Sigmoid colon (tissue), 7 donors: ENCODE measurements around the gene ELK1. TPM values are rescaled to one million over a fixed set of nuclear protein-coding genes. Genes with fewer than 3 reads are reported as not detected.

Experiments
- DNase-seq: peaks from one replicate; pipeline ENCODE4 v3.0.0-alpha.2; 2019
- H3K27ac ChIP-seq, 4 donors: fragments of 200-600 bp; sonication (generic); one replicate each; pipeline ENCODE4 v1.5.1; 2016 to 2019; ENCODE audit warnings: mild to moderate bottlenecking in 1 of 4
- H3K27me3 ChIP-seq, 3 donors: fragments of 200-600 bp; sonication (generic); one replicate each; pipeline ENCODE4 v1.5.1; 2019; ENCODE audit warnings: mild to moderate bottlenecking in 1 of 3
- H3K36me3 ChIP-seq, 4 donors: fragments of 200-600 bp; sonication (generic); one replicate each; pipeline ENCODE4 v1.5.1; 2016 to 2019
- H3K4me1 ChIP-seq, 4 donors: fragments of 200-600 bp; sonication (generic); one replicate each; pipeline ENCODE4 v1.5.1; 2017 to 2019
- H3K4me3 ChIP-seq, 4 donors: fragments of 200-600 bp; sonication (generic); one replicate each; pipeline ENCODE4 v1.5.1; 2017 to 2019; ENCODE audit warnings: mild to moderate bottlenecking in 2 of 4, moderate library complexity in 1 of 4
- H3K9me3 ChIP-seq, 4 donors: fragments of 200-600 bp in 3 of 4; sonication (generic) in 3 of 4; one replicate each; pipeline versions ENCODE4 v1.5.1 to v1.6.1; 2013 to 2019
- EP300 ChIP-seq, 4 donors: sonication (generic); formaldehyde crosslinking; IDR thresholded peaks; one replicate each; pipeline ENCODE4 v1.6.1; 2017; ENCODE audit warnings: antibody characterized with exemption in 4 of 4
- POLR2A ChIP-seq, 2 donors: fragments of 450-650 bp; IDR thresholded peaks; one replicate each; pipeline ENCODE4 v1.6.1; 2016; ENCODE audit warnings: antibody characterized with exemption in 2 of 2, mild to moderate bottlenecking in 2 of 2, moderate library complexity in 2 of 2
- POLR2AphosphoS5 ChIP-seq, 4 donors: sonication (generic); formaldehyde crosslinking; IDR thresholded peaks; one replicate each; pipeline ENCODE4 v1.6.1; 2017; ENCODE audit warnings: antibody characterized with exemption in 4 of 4
- WGBS, 2 donors: extraction: QIAGEN DNeasy Blood & Tissue Kit; methylation state at CpG; one replicate each; pipeline ENCODE4 v1.1.7; 2013; 5-methylcytosine and 5-hydroxymethylcytosine counted together
- intact Hi-C: fragments of 100-400 bp; cut with DNase I; formaldehyde crosslinking; loops from one replicate; pipeline ENCODE4 v1.15.1; 2023
- polyA plus RNA-seq, 3 donors: library from polyadenylated mRNA; stranded (reverse); fragments of 200-250 nt; gene quantifications; one replicate each; pipeline ENCODE4 v1.2.3, GENCODE V29; 2013
- small RNA-seq, 3 donors: library from RNA; depleted of rRNA; stranded (forward); fragments of <200 nt; gene quantifications; one replicate each; pipeline ENCODE3, GENCODE V24; 2016
- total RNA-seq, 4 donors: library from RNA; depleted of rRNA; stranded (reverse); fragments of >200 nt; gene quantifications; one replicate each; pipeline ENCODE4 v1.1.0, GENCODE V29; 2016
- TF ChIP-seq, protein P1 (sequence below), 4 experiments: fragments of 450-650 bp in 3 of 4; fragments of 200-600 bp in 1 of 4; IDR thresholded peaks; one replicate each; pipeline ENCODE4 v1.5.1; 2016 to 2019; ENCODE audit warnings: antibody characterized with exemption in 4 of 4, mild to moderate bottlenecking in 3 of 4, moderate library complexity in 2 of 4
- donor health status: healthy with polysubstance abuse.
- donor health status: Bipolar disorder and iron deficiency.
- donor health status: healthy.

ELK1 gene
- total and polyA plus RNA-seq, 7 donors: 12.1 to 22.3 (median 17.2) TPM

DNA sequence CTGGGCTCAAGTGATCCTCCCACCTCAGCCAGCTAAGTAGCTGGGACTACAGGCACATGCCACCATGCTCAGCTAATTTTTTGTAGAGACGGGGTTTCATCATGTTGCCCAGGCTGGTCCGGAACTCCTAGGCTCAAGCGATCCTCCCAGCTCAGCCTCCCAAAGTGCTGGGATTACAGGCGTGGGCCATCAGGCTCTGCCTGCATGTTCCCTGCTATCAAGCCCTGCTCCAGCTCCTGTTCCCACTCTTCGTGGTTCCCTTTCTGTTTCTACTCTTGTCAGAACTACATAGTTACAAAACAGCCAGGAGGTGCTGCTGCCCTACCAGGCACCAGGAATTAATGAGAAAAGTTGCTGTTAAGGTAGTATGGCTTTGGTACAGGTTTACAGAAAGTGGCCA, 59.4 kb downstream of the ELK1 start:
- no peak for DNase-seq
- intact Hi-C loops: no loop called here
- no peaks in the 10 kb centered on the region for H3K9me3 ChIP-seq
- H3K27ac ChIP-seq: no peak overlapping the region
- H3K36me3 ChIP-seq: no peaks in the 10 kb centered on the region
- 82 to 88% methylated on average over 5 of the region's 5 CpGs for WGBS, 2 donors
- H3K4me3 ChIP-seq: no peak overlapping the region
- TF ChIP-seq, protein P1, sequence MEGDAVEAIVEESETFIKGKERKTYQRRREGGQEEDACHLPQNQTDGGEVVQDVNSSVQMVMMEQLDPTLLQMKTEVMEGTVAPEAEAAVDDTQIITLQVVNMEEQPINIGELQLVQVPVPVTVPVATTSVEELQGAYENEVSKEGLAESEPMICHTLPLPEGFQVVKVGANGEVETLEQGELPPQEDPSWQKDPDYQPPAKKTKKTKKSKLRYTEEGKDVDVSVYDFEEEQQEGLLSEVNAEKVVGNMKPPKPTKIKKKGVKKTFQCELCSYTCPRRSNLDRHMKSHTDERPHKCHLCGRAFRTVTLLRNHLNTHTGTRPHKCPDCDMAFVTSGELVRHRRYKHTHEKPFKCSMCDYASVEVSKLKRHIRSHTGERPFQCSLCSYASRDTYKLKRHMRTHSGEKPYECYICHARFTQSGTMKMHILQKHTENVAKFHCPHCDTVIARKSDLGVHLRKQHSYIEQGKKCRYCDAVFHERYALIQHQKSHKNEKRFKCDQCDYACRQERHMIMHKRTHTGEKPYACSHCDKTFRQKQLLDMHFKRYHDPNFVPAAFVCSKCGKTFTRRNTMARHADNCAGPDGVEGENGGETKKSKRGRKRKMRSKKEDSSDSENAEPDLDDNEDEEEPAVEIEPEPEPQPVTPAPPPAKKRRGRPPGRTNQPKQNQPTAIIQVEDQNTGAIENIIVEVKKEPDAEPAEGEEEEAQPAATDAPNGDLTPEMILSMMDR (IDR thresholded peaks at IDR 0.05): no peak
- TF ChIP-seq EP300 (IDR thresholded peaks at IDR 0.05) (no peak), POLR2AphosphoS5 (IDR thresholded peaks at IDR 0.05) (no peak), POLR2A (IDR thresholded peaks at IDR 0.05) (no peak)
- no peaks in the 10 kb centered on the region for H3K27me3 ChIP-seq
- no peaks in the 10 kb centered on the region for H3K4me1 ChIP-seq

DNA sequence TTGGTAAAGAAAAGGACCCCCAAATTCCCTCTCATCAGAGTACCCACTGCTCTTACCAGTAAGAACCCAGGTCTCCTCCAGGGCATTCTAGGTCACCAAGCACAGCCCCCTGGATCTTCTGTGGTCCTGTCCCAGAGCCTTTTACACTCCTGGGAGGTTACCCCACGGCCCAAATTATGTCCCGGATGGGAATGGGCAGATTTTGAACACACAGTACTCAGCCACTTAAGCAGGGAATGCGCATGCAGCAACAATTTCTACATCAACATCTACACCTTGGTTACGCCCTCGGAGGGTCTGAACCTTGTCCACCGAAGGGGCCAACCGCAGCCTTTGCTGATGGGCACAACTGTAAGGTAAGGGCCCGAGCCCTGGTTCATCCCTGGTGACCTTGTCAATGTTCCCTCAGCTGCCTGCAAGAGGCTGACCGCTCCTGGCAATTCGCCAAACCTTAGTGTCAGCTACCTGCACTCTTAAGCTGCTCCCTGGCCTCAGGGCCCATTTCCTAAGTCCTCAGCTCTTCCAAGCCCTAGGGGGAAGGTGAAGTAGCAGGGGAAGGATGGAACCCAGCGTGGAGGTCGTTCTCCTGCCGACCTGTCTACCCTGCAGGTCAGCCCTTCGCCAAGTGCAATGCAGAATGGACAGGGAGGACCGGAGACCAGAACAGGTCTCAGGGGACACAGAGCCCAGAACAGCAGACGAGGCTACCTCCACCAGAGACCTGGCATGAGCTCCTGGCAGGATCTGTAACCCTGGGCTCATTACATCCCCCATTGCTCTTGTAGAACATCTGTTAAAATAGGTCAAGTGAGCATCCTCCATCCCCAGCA, 62.2 kb downstream of the ELK1 start:
- no peak overlapping the region for H3K27ac ChIP-seq
- H3K9me3 ChIP-seq: no peaks in the 10 kb centered on the region
- no peak for DNase-seq
- TF ChIP-seq, protein P1 (IDR thresholded peaks at IDR 0.05): no peak
- no peak for TF ChIP-seq POLR2AphosphoS5 (IDR thresholded peaks at IDR 0.05)
- TF ChIP-seq EP300 (IDR thresholded peaks at IDR 0.05): no peak
- no peak for TF ChIP-seq POLR2A (IDR thresholded peaks at IDR 0.05)
- no peaks in the 10 kb centered on the region for H3K27me3 ChIP-seq
- H3K4me3 ChIP-seq: no peak overlapping the region
- H3K4me1 ChIP-seq: peaks cover 0 to 5% (median 1%) of the 10 kb centered on the region in 4 donors
- no peaks in the 10 kb centered on the region for H3K36me3 ChIP-seq
- WGBS, 2 donors: 83 to 84% methylated on average over 16 of the region's 16 CpGs
- intact Hi-C loops: no loop called here

DNA sequence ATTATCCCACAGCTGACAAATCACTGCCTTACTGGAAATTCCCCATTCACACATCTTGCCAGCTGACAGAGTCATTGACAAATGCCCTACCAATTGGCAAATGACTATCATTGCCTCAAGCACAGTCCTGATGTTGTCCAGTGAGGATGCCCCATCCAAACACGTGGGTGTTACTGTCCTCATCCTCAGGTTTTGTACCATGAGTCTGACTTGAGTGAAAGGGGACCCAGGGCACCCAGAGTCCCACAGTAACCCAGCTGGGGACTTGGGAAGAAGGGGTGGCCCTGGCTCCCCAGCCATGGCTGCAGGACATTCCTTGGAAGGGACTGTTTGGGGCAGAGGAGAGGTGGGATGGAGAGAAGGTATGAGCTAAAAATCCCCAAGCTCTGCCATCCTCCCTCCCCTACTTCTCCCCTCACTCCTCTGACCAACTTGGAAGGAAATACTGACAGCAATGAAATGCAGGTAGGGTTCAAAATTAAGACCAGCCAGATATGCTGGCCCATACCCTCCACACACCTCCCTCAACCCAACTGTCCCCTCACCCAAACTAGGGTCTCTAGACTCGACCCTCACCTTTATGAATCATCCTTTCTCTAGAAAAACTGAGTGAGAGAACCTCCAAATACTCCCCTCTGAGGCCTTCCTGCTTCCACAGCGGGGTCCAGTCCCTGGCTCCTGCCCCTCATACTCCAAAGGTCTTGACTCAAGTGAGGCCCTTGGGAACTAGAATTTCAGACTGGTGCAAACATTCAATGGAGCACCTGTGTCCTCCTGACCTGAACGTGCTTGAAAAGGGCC, 63.1 kb downstream of the ELK1 start:
- no peak for DNase-seq
- H3K4me3 ChIP-seq: no peak overlapping the region
- H3K4me1 ChIP-seq: peaks cover 0 to 6% (median 2%) of the 10 kb centered on the region in 4 donors
- intact Hi-C loops: no loop called here
- H3K27ac ChIP-seq: no peak overlapping the region
- H3K9me3 ChIP-seq: no peaks in the 10 kb centered on the region
- TF ChIP-seq, protein P1 (IDR thresholded peaks at IDR 0.05): no peak
- no peak for TF ChIP-seq POLR2AphosphoS5 (IDR thresholded peaks at IDR 0.05)
- no peak for TF ChIP-seq EP300 (IDR thresholded peaks at IDR 0.05)
- no peak for TF ChIP-seq POLR2A (IDR thresholded peaks at IDR 0.05)
- 57 to 59% methylated on average over 4 of the region's 4 CpGs for WGBS, 2 donors
- H3K27me3 ChIP-seq: no peaks in the 10 kb centered on the region
- H3K36me3 ChIP-seq: no peaks in the 10 kb centered on the region

DNA sequence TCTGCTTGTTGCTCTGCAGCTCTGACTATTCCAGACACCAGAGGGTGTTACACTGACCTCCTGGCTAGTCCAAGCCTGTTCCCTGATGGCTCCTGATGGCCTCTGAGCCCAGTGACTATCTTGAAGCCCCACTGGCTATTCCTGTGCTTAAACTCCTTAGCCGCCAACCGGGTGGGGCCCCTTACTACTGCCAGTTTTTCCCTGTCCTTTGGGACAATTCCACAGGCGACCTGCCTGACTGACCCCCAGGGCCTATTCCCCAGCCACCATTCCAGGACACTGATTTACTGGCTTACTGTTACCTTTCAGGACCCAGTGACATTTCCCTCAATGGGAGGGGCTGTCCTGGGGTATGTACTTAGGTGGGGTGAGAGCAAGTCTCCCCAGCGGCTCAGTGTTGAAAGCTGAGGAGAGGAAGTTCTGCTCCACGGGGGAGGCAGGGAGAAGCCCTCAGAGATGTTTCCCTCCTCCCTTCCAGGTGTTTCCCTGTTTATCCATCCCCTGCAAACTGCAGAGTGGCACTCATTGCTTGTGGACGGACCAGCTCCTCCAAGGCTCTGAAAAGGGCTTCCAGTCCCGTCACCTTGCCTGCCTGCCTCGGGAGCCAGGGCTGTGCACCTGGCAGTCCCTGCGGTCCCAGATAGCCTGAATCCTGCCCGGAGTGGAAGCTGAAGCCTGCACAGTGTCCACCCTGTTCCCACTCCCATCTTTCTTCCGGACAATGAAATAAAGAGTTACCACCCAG, 64.1 kb downstream of the ELK1 start:
- 82 to 85% methylated on average over 11 of the region's 11 CpGs for WGBS, 2 donors

More for the DNA sequence above, 64.1 kb downstream of the ELK1 start:
- no peak for DNase-seq
- intact Hi-C loops: no loop called here
- Histone ChIP-seq H3K36me3 (no peaks in the 10 kb centered on the region), H3K27me3 (no peaks in the 10 kb centered on the region), H3K27ac (no peak overlapping the region), H3K9me3 (no peaks in the 10 kb centered on the region), H3K4me1 (peaks cover 0 to 11% (median 4%) of the 10 kb centered on the region in 4 donors), H3K4me3 (no peak overlapping the region)
- TF ChIP-seq POLR2AphosphoS5 (IDR thresholded peaks at IDR 0.05): no peak
- no peak for TF ChIP-seq POLR2A (IDR thresholded peaks at IDR 0.05)
- TF ChIP-seq, protein P1 (IDR thresholded peaks at IDR 0.05): no peak
- TF ChIP-seq EP300 (IDR thresholded peaks at IDR 0.05): no peak

Small RNA genes lying within 50 kb of the gene (small RNA-seq; reads per million reads assigned to genes)
- gene MIR4769: 0 reads per million in 3 donors

Other genes starting within 250 kb of the ELK1 start
- gene ZNF41, start 167.3 kb downstream of the ELK1 start, total RNA-seq: 1 to 10 TPM; 4.3 to 8.4 (median 7.4) TPM
- gene ZNF41, start 167.3 kb downstream of the ELK1 start, polyA plus RNA-seq: 1 to 10 TPM; 3.0 to 4.0 (median 3.0) TPM
- gene ARAF, start 89.4 kb downstream of the ELK1 start, total RNA-seq: 10 to 100 TPM; 25.7 to 30.3 (median 28.0) TPM
- gene ARAF, start 89.4 kb downstream of the ELK1 start, polyA plus RNA-seq: 10 to 100 TPM; 34.9 to 57.8 (median 48.0) TPM
- gene TIMP1, start 68.1 kb downstream of the ELK1 start, total RNA-seq: 100 to 1,000 TPM; 105 to 158 (median 115) TPM
- gene TIMP1, start 68.1 kb downstream of the ELK1 start, polyA plus RNA-seq: 100 to 1,000 TPM in 1 of 3 donors, 10 to 100 TPM in 2; 40.2 to 164 (median 60.1) TPM
- gene SYN1, start 30.7 kb downstream of the ELK1 start, total RNA-seq: 1 to 10 TPM in 2 of 4 donors, under 1 TPM in 2; 0.16 to 1.4 (median 1.0) TPM
- 1 to 10 TPM in 1 of 3 donors, under 1 TPM in 1, not detected in 1; 0.46 to 1.6 TPM for gene SYN1, start 30.7 kb downstream of the ELK1 start, polyA plus RNA-seq
- gene CFP, start 20.6 kb downstream of the ELK1 start, total RNA-seq: 10 to 100 TPM in 3 of 4 donors, 1 to 10 TPM in 1; 6.1 to 14.3 (median 10.9) TPM
- gene CFP, start 20.6 kb downstream of the ELK1 start, polyA plus RNA-seq: 1 to 10 TPM; 3.0 to 7.0 (median 4.4) TPM
- gene UXT, start 8.6 kb upstream of the ELK1 start, total RNA-seq: 100 to 1,000 TPM; 102 to 159 (median 143) TPM
- gene UXT, start 8.6 kb upstream of the ELK1 start, polyA plus RNA-seq: 100 to 1,000 TPM; 175 to 334 (median 238) TPM
- 10 to 100 TPM in 2 of 4 donors, 1 to 10 TPM in 2; 4.4 to 16.0 (median 8.1) TPM for gene ZNF81, start 186.3 kb upstream of the ELK1 start, total RNA-seq
- gene ZNF81, start 186.3 kb upstream of the ELK1 start, polyA plus RNA-seq: 1 to 10 TPM in 1 of 3 donors, under 1 TPM in 2; 0.60 to 3.0 (median 0.69) TPM